Hematopoietic multipotent progenitor cell treated with erythropoietin and hydrocortisone succinate and interleukin-3 and kit ligand, for 4 days (in vitro differentiated cells): ENCODE measurements around the gene GNE.

ENCODE experiments used
- DNase-seq: peaks from one replicate; pipeline ENCODE4 v3.0.0-alpha.2; 2015

The GNE gene

GRCh38 chr9:36165826-36166167 lies 92.5 kb downstream of the GNE start:
- no peak for DNase-seq

GRCh38 chr9:36164989-36165388 lies 93.3 kb downstream of the GNE start:
- DNase-seq: no peak
